ENCODE data around the gene ADORA2A. TPM values are rescaled to one million over a fixed set of nuclear protein-coding genes. Genes with fewer than 3 reads are reported as not detected.
"Not testable (repeated sequence)": the region's sequence is repeated elsewhere in the genome, so short reads cannot be mapped to it uniquely, and the experiment has no call there.

The ADORA2A gene
- total and polyA plus RNA-seq, 8 donors: 0.58 to 7.1 (median 1.6) TPM; not detected in 1

GRCh38 chr22:24486501-24486921 is 59.1 kb downstream of the ADORA2A start:
- H3K36me3 ChIP-seq: no peaks in the 10 kb centered on the region
- no peaks in the 10 kb centered on the region for H3K9me3 ChIP-seq
- intact Hi-C loops (cut with DNase I; ENCODE audit: low total_unique reads): no loop called here
- no peaks in the 10 kb centered on the region for H3K27me3 ChIP-seq
- H3K27ac ChIP-seq: no peak overlapping the region
- TF ChIP-seq POLR2A (IDR thresholded peaks at IDR 0.05) (no peak), POLR2AphosphoS5 (IDR thresholded peaks at IDR 0.05) (no peak), EP300 (IDR thresholded peaks at IDR 0.05) (no peak)
- TF ChIP-seq, protein P1, sequence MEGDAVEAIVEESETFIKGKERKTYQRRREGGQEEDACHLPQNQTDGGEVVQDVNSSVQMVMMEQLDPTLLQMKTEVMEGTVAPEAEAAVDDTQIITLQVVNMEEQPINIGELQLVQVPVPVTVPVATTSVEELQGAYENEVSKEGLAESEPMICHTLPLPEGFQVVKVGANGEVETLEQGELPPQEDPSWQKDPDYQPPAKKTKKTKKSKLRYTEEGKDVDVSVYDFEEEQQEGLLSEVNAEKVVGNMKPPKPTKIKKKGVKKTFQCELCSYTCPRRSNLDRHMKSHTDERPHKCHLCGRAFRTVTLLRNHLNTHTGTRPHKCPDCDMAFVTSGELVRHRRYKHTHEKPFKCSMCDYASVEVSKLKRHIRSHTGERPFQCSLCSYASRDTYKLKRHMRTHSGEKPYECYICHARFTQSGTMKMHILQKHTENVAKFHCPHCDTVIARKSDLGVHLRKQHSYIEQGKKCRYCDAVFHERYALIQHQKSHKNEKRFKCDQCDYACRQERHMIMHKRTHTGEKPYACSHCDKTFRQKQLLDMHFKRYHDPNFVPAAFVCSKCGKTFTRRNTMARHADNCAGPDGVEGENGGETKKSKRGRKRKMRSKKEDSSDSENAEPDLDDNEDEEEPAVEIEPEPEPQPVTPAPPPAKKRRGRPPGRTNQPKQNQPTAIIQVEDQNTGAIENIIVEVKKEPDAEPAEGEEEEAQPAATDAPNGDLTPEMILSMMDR (IDR thresholded peaks at IDR 0.05): no peak
- 71 to 80% (median 77%) methylated on average over 2 of the region's 2 CpGs for WGBS, 5 donors
- no peak for DNase-seq
- no peak overlapping the region for H3K4me3 ChIP-seq
- H3K4me1 ChIP-seq: peaks cover 0 to 36% (median 14%) of the 10 kb centered on the region in 4 donors

DNA sequence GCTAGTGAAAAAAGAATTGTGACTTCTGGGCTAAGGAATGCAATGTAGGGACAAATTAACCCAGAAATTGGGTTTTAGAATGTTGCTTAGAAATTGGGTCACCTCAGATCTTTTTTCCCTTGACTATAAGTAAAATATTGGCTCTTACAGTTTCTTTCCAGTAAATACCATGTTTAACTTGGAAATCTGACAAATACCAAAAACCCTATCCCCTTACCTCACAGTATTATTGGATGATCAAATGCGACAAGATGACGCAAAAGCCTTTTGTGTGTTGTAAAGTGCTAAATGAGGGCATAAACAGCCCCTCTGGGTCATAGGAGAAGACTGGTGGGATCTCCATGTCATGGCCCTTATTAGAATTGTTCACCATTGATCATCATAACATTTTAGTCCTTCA is 61.6 kb downstream of the ADORA2A start:
- no peak overlapping the region for H3K27ac ChIP-seq
- H3K36me3 ChIP-seq: no peaks in the 10 kb centered on the region
- TF ChIP-seq EP300 (IDR thresholded peaks at IDR 0.05): no peak
- TF ChIP-seq, protein P1 (IDR thresholded peaks at IDR 0.05): no peak
- no peak for TF ChIP-seq POLR2AphosphoS5 (IDR thresholded peaks at IDR 0.05)
- TF ChIP-seq POLR2A (IDR thresholded peaks at IDR 0.05): no peak
- no peaks in the 10 kb centered on the region for H3K9me3 ChIP-seq
- 46 to 67% (median 65%) methylated on average over 2 of the region's 2 CpGs for WGBS, 5 donors
- peaks cover 1 to 16% (median 3%) of the 10 kb centered on the region in 4 donors for H3K4me1 ChIP-seq
- no peak for DNase-seq
- intact Hi-C loops (cut with DNase I; ENCODE audit: low total_unique reads): no loop called here
- H3K27me3 ChIP-seq: peaks cover 0 to 5% (median 0%) of the 10 kb centered on the region in 3 donors
- no peak overlapping the region for H3K4me3 ChIP-seq

DNA sequence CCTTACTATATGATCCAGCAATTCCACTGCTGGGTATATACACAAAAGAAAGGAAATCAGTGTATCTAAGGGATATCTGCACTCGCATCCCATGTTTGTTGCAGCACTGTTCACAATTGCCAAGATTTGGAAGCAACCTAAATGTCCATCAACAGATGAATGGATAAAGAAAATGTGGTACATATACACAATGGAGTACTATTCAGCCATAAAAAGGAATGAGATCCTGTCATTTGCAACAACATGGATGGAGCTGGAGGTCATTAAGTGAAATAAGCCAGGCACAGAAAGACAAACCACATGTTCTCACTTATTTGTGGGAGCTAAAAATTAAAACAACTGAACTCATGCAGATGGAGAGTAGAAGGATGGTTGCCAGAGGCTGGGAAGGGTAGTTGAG is 62.0 kb downstream of the ADORA2A start:
- H3K36me3 ChIP-seq; H3K27ac ChIP-seq; DNase-seq; intact Hi-C loops (cut with DNase I; ENCODE audit: low total_unique reads); H3K9me3 ChIP-seq; H3K27me3 ChIP-seq; H3K4me3 ChIP-seq: not testable (repeated sequence)
- peaks cover 5 to 16% (median 7%) of the 10 kb centered on the region in 4 donors for H3K4me1 ChIP-seq
- 94 to 100% (median 96%) methylated on average over 1 of the region's 1 CpG for WGBS, 5 donors

Other genes with a start within 250 kb of the ADORA2A start
- gene SUSD2, start 246.1 kb upstream of the ADORA2A start, total RNA-seq: 10 to 100 TPM in 3 of 5 donors, 1 to 10 TPM in 1, under 1 TPM in 1; 0.58 to 29.9 (median 17.5) TPM
- gene SUSD2, start 246.1 kb upstream of the ADORA2A start, polyA plus RNA-seq: 1 to 10 TPM; 2.6 to 5.7 (median 3.2) TPM
- 10 to 100 TPM in 4 of 5 donors, 1 to 10 TPM in 1; 9.9 to 48.8 (median 29.0) TPM for gene GGT5, start 182.5 kb upstream of the ADORA2A start, total RNA-seq
- 10 to 100 TPM; 17.0 to 22.6 (median 18.2) TPM for gene GGT5, start 182.5 kb upstream of the ADORA2A start, polyA plus RNA-seq
- 10 to 100 TPM; 19.0 to 53.1 (median 32.7) TPM for gene SPECC1L, start 156.8 kb upstream of the ADORA2A start, total RNA-seq
- gene SPECC1L, start 156.8 kb upstream of the ADORA2A start, polyA plus RNA-seq: 1 to 10 TPM; 6.0 to 8.5 (median 6.1) TPM
- gene UPB1, start 67.7 kb downstream of the ADORA2A start, total RNA-seq: under 1 TPM in 1 of 5 donors, not detected in 4; 0.73 TPM
- gene UPB1, start 67.7 kb downstream of the ADORA2A start, polyA plus RNA-seq: under 1 TPM in 1 of 3 donors, not detected in 2; 0.35 TPM
- 100 to 1,000 TPM; 120 to 196 (median 171) TPM for gene GUCD1, start 127.5 kb downstream of the ADORA2A start, total RNA-seq
- gene GUCD1, start 127.5 kb downstream of the ADORA2A start, polyA plus RNA-seq: 100 to 1,000 TPM in 2 of 3 donors, 10 to 100 TPM in 1; 87.4 to 165 (median 110) TPM
- gene SNRPD3, start 128.4 kb downstream of the ADORA2A start, total RNA-seq: 100 to 1,000 TPM in 4 of 5 donors, 10 to 100 TPM in 1; 75.6 to 153 (median 121) TPM
- 100 to 1,000 TPM; 101 to 144 (median 109) TPM for gene SNRPD3, start 128.4 kb downstream of the ADORA2A start, polyA plus RNA-seq
- 10 to 100 TPM in 4 of 5 donors, 1 to 10 TPM in 1; 7.2 to 31.7 (median 24.8) TPM for gene LRRC75B, start 165.5 kb downstream of the ADORA2A start, total RNA-seq
- gene LRRC75B, start 165.5 kb downstream of the ADORA2A start, polyA plus RNA-seq: 10 to 100 TPM in 2 of 3 donors, 1 to 10 TPM in 1; 8.6 to 28.5 (median 26.1) TPM
- gene GGT1, start 175.6 kb downstream of the ADORA2A start, total RNA-seq: 10 to 100 TPM in 3 of 5 donors, 1 to 10 TPM in 2; 5.3 to 24.3 (median 17.4) TPM
- 10 to 100 TPM; 21.5 to 87.1 (median 26.6) TPM for gene GGT1, start 175.6 kb downstream of the ADORA2A start, polyA plus RNA-seq

Measured in stomach (tissue), 9 donors.